ENCODE results near the gene PPFIA2.

Gene PPFIA2

GRCh38 chr12:81333812-81334211 is 425.3 kb downstream of the PPFIA2 start:
- DNase-seq: no peak

GRCh38 chr12:81332054-81332453 is 427.1 kb downstream of the PPFIA2 start:
- no peak for DNase-seq

GRCh38 chr12:81330480-81330879 is 428.7 kb downstream of the PPFIA2 start:
- no peak for DNase-seq

GRCh38 chr12:81329085-81329484 is 430.1 kb downstream of the PPFIA2 start:
- DNase-seq: no peak

- DNase-seq: no peak
Observed at GRCh38 chr12:81327425-81327824, 431.7 kb downstream of the PPFIA2 start.

DNA sequence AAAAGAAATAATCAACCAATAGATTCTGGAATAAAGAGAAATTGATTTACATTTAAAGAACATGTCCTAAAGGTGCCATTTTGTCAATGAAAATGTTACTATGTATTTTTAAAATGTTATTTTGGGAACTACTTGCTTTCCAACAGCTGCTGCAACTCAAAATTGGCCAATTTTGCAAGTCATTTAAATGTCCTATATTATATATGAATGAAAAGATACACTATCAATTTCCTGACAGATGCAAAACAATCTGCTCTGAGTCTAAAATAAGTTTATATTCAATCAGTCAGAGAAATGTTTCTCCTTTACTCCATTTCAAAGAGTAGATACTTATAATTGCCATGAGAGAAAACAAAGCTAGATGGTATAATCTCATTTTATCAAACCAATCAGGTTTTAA is 434.1 kb downstream of the PPFIA2 start:
- no peak for DNase-seq

- no peak for DNase-seq
Observed at GRCh38 chr12:81314903-81315531, 444.1 kb downstream of the PPFIA2 start.

GRCh38 chr12:81303935-81304334 is 455.2 kb downstream of the PPFIA2 start:
- DNase-seq: no peak

DNA sequence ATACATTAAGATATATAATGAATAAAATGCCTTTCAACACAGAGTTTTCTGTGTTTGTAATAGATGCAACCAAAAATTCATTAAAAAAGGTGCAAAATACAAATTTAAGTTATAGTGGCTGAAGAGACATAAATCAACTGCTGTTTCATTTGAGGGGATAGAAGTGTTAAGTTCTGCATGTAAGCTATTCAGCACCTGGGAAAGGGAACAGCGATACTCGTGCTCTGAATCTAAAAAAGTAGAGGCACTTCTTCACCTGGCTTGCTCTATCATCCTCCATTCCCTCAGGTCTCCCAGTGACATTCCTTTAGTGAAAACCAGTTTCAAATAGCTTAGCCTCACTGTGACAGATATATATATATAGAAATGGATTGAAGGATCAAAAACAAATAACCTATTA is 458.7 kb downstream of the PPFIA2 start:
- no peak for DNase-seq

DNA sequence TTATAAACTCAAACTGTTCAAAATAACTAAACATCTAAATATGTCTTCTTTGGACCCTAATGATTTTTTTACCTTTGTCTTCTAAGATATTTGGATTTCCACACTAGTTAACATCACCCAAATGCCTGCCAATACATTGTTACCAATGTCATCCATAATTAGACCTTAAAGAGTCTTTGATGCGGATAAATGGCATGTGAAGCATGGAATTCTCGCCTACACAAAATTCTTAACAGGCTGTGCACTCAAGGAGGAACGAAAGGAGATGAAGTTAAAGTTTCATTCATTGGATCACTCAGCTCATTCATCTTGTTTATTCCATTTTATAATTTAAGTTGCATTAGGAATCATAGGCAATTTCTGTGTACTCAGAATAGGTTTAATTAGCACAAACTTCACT is 461.5 kb downstream of the PPFIA2 start:
- no peak for DNase-seq

DNA sequence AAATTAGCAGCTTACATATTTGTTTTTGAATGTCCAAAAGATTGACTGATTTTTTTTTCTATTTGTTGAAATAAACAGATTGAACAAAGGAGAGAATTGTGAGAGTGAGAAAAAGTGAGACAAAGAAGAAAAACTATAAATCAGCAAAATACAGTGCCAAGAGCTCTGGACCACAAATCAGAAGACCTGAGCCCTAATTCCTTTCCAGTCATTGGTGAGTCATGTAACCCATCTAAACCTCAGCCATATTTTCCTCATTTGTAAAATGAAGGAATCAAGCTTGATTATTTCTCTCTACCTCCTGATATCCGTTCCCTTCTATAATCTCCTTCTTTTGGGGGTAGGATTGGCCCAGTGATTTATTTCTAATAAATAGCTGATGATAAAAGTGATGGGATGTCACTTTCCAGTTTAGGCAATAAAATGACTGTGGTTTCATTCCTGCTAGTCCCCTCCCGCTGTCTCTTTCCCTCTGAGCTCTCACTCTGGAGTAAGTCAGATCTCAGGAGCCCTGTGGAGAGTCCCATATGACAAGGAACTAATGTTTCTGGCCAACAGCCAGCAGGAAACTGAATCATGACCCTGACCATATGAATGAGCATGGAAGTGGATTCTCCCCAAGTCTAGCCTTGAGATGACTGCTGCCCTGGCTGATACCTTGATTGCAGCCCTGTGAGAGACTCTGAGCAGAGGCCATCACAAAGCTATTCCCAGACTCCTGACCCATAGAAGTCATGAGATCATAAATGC is 462.4 kb downstream of the PPFIA2 start:
- no peak for DNase-seq

GRCh38 chr12:81295251-81295650 is 463.9 kb downstream of the PPFIA2 start:
- no peak for DNase-seq

GRCh38 chr12:81294325-81295190 is 464.6 kb downstream of the PPFIA2 start:
- DNase-seq: no peak

GRCh38 chr12:81288651-81289050 is 470.5 kb downstream of the PPFIA2 start:
- no peak for DNase-seq

- no peak for DNase-seq
Observed at GRCh38 chr12:81284137-81284536, 475.0 kb downstream of the PPFIA2 start.

DNA sequence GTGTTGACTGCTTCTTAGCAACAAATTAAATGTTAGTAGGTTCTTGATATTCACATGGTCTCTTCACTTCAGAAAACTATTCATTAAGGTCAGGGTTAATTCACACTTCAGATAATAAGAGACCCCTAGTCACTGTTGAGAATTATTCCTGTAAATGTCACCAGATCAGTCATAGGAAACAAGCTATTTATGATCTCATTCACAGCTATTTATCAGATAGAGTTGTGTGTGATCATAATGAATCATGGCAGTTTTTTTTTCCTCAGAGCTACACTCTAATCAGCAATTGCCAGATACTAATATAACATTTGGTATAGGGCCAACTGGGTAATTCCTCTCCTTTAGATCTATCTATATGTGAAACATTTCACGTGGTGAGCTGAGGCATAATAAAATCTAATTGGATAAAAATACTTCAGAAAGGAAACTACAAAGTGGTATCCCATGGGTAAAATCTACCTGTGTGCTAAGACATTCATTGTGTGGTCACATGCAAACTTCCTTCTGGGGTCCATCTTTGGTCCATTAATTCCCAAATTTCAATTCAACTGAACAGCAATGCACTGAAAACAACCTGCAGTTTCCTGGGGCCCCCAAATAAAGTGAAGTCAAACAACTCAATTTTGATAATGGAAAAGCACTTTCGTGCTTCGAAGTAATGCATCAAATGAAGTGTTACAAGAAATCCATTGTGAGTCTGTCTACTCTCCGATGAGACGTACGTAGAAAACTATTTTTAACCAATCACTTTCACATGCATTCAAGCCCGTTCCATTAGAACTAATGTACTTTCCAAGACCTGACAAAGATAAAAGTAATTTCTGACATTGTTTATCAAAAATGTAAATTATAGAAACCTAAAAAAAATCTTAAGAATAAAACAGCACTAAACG is 484.3 kb downstream of the PPFIA2 start:
- DNase-seq: no peak

- DNase-seq: no peak
Observed at GRCh38 chr12:81270385-81270784, 488.8 kb downstream of the PPFIA2 start.

DNA sequence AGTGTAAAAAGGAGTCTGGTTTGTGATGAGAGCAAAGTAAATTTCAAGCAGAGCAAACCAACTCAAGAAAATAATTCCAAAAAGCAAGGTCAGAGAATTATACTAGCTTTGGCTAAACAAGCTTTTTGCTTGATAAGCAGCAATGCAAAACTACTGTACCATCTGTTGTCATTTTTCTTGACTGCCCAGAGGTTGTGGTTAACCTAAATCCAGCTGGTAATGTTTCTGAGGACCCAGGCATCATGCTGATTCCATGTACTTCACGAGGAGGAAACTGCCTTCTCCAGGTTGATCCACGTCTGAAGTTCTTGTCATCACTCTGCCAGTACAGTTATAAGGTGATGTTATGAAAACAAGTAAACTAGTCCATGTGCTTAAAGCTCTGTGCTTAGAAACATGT is 496.1 kb downstream of the PPFIA2 start:
- DNase-seq: no peak

DNA sequence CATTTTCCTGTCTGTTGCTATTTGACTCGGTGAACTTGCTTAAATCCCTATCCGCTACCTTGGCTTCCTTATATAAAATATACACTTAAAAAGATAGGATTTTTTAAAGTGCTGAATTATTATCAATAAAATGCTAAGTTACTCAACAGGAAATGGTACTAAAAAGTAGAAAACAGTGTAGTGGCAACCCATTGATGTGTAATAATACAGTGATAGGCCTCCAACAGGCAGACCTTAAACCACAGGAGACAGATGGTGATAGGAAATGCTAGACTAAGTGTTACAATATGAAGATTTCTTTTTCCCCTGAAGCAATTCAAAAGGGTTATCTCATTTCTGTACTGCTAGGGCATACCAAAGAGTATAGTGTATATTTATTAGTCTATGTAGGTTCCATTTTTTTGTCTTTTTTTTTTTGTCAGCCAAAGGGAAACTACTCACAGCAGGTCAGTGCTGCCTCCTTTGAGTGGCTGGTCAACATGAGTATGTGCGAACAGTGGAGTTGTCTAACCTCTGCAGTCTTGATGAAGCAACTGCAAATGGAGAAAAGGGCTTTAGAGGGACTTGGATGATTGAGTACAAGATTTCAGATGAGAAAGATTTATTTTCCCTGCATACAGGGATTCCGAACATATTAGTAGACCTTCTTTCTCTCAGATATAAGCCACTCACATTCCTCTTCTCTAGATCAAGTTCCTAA is 497.5 kb downstream of the PPFIA2 start:
- no peak for DNase-seq

GRCh38 chr12:81259360-81259759 is 499.8 kb downstream of the PPFIA2 start:
- no peak for DNase-seq

DNA sequence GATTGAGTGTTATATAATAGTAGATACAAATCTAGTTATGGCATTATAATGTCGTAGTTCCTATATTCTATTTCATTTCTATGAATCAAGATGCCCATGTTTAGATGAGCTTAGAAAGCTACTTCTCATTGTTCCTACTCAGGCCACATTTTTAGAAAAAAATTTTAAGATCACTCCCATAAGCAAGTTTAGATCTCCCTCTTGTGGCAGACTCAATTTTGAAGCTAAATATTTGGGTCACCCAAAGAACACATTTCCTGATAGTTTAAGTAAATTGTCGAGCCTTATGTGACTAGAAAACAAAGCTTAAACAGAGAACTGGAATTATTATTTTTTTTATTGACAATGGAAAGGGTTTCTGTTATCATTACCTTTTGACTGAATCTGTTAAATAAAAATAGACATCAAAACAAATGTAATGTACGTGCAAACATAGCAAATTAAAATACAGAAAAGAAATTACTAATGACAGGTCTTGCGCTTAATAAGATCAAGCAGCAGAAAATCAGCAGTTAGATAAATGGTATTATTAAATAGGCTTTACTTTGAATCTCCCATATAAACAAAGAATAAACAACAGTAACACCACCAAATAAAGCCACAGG is 501.1 kb downstream of the PPFIA2 start:
- DNase-seq: no peak

DNA sequence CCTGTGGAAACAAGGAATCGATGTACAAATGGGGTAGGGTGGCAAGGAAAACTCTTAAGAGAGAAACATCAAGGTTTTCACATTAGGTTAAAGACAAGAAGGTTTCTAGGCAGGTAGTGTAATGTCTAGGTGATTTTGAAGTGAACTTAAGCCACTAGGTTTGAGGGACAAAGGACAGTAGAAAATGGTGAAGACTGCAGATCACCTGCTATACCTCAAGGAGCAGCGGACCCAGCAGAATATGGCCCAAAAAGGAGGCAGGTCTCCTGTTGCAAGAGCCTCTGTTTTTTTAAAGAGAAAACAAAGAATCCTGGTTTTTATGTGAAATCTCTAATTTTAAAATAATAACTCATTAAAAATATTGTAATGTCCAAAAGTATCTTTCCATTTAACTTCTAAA is 503.2 kb downstream of the PPFIA2 start:
- DNase-seq: no peak

All from CD4-positive, alpha-beta T cell treated with Interleukin-21 for 1 hour (primary cell).